ENCODE measurements around the gene SEMA4B.
"Not testable (repeated sequence)": the region's sequence is repeated elsewhere in the genome, so short reads cannot be mapped to it uniquely, and the experiment has no call there.

Gene SEMA4B

DNA sequence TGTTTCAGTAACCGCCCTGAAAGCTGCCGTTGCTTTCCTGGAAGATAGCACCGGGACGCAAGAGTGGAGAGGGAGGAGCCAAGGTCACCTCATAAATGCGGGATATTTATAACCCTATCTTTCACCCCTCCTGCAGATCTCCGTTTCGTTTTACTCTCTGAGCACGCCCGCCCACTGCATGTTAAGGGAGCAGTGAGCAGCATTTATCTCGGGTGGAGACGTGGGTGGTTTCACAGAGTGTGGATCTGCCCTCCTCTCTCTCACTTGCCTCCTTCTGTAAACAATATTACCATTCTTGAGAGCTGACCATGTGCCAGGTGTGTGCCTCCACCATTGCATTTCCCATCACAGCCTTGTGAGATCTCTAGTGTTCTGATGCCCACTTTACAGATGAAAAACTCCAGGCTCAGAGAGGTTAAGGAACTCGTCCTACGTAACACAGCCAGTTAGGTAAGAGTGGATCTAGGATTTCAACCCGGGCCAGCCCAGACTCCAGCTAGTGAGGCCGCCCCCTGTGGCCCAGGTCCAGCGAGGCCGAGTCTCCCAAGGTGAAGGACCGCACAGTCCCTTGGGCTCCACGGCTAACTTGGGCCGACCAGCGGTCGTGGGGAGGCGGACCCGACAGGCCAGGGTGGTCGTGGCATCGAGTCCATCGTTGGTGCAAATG is 16.9 kb upstream of the SEMA4B start:
- peak; percentile 13 for DNase-seq

GRCh38 chr15:90184786-90185704 is 16.1 kb upstream of the SEMA4B start:
- DNase-seq, result peak; percentile 52

- no peak for DNase-seq
Measured at GRCh38 chr15:90187257-90187868, 13.8 kb upstream of the SEMA4B start.

- DNase-seq, result not testable (repeated sequence)
Measured at GRCh38 chr15:90188065-90188464, 13.1 kb upstream of the SEMA4B start.

GRCh38 chr15:90188914-90189748 is 12.0 kb upstream of the SEMA4B start:
- DNase-seq, result no peak

DNA sequence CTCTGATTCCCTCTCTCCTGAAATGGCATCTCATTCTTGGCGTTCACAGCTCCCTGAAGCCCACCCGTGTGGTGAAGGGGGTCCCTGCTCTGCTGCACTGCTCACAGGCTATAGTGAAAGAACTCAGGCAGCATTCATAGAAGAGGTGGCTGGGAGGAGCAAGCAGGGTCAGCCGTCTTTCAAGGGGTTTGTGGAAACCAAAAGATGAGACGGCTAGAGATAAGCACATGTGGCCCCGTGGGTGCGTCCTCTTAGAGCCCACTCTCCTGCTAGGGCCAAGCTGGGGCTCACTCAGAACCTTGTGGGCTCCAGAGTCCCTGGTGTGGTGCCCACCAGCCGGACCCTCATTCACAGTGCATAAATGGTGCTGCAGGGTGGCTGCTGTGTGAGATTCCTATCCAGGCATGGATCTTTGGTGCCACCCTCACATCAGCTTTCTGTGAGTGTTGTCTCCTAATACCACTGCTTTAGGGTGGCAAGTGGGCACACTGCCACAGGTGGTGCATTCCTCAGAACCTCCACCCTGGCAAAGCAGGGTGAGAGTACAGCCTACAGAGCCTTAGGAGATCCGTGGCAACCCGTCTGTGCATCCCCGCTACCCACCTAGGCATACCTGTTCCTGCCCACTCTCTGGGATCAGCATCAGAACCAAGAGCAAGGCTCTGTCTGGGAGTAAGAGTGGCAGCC is 11.2 kb upstream of the SEMA4B start:
- DNase-seq, result no peak

DNA sequence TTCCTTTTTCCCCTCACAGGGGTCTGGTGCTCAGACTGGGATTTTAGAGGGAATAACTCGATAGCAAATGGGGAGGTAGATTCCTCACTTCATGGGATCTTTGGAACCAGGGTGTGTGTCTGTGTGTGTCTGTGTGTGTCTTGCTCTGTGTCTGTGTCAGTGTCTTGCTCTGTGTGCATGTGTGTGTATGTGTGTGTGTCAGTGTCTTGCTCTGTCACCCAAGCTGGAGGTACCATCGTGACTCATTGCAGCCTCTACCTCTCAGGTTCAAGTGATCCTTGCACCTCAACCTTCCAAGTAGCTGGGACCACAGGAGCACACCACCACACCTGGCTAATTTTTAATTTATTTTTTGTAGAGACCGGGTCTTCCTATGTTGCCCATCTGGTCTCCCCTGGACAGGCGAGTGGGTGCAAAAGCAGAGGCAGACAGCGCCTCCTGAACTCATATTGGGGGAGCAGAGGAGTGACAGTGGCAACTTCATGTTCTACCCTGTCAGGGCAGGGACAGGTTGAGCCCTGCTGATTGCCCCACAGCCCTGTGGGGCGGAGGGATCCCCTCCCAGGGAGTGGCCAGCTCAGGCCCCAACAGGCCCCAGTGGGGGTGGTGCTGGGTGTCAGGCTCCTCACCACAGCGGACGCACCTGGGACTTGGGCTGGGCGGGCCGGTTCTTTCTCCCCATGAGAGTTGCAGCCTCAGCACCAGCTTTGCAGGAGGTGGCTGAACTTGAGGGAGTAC is 10.4 kb upstream of the SEMA4B start:
- no peak for DNase-seq

DNA sequence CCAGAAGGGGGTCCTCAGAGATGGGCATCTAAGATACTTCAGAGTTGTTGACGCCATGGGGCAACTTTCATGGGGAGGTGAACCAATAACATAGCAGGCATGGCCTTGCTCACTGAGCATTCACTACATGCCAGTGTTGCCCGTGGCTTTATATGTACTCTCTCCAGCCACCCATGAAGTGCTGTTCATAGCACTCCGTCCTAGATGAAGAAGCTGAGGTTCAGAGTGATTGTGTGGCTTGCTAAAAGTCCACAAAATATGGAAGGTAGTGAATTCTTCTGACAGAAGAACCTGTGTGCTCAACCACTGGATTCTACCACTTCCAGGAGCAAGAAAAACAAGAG is 9.8 kb upstream of the SEMA4B start:
- DNase-seq, result no peak

GRCh38 chr15:90191794-90192509 is 9.2 kb upstream of the SEMA4B start:
- DNase-seq, result no peak

GRCh38 chr15:90192961-90193786 is 8.0 kb upstream of the SEMA4B start:
- no peak for DNase-seq

DNA sequence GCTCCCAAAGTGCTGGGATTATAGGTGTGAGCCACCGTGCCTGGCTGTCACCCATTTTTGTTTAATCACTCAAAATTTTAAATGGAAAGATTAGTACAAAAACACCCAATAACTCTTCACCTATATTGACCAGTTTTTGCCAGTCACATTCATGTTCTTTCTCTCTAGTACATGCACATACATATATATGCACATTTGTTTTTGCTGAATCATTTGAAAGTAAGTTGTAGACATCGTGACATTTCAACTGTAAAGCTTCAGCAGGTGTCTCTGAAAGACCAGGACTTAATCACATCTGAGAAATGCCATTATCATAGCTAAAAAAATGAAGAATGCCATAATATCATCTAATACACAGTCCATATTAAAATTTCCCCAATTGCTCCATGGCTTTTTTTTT is 6.5 kb upstream of the SEMA4B start:
- DNase-seq, result no peak

DNA sequence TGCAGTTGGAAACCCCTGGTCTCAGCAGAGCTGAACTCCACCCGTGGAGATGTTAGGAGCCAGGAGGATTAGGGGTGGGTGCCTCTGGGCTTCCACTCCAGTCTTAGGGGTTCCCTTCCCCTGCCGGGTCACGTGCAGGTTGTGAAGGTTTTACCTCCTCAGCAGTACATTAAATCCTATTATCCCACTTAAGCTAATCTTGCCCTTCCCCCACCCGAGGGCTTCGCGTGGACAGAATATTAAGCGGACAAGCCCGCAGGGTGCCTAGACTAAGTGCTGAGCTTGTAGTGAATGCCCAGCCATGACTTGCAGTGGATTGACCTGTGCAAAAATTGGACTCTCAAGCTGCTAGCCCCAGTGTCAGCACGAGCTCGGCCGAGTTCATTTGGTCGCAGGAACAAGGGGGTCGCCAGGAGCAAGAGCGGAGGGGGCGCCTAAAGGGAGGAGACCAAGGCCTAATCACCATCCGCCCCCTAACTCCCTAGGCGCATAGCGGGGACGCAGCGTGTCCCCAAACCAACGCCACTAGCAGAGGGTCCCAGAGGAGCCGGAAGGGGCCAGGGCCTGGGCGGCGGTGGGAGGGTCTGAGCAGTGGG is 498 bp upstream of the SEMA4B start:
- no peak for DNase-seq

GRCh38 chr15:90201944-90202375 is 830 bp downstream of the SEMA4B start:
- DNase-seq, result no peak

DNA sequence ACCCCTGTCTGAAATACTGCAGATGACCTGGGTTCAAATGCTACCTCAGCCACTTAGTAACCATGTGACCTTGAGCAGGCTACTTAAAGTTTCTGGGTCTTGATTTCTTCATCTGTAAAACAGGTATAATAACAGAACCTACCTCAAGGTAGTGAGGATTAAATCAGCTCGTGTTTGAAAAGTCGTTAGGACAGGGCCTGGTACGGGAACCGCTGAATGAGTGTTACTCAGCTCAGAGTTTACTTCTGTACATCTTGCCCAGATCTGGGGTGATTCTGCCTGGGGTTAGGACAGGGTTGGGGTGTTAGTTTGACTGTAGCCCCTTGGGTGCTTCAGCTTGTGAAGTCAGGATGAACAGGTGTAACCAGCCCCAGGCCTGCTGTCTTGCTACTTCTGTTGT is 1.8 kb downstream of the SEMA4B start:
- DNase-seq, result no peak

DNA sequence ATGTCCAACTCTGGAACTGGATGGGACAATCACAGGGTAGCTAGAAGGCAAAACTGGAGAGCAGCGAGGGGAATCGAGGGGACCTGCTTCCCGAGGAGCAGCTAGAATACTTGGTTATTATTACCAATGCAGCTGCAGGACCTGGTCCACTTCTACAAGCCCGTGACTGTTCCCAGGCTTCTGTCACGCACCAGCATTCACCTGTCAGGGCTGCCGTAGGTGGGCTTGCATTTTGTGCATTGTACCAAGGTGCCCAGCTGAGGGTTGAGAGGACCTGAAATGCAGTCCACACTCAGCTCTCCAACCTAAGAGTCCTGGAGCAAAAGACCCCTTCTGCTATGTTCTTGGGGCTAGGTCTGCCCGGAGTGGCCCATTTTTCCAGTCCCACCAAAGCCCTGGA is 2.3 kb downstream of the SEMA4B start:
- DNase-seq, result no peak

GRCh38 chr15:90203922-90204321 is 2.8 kb downstream of the SEMA4B start:
- no peak for DNase-seq

DNA sequence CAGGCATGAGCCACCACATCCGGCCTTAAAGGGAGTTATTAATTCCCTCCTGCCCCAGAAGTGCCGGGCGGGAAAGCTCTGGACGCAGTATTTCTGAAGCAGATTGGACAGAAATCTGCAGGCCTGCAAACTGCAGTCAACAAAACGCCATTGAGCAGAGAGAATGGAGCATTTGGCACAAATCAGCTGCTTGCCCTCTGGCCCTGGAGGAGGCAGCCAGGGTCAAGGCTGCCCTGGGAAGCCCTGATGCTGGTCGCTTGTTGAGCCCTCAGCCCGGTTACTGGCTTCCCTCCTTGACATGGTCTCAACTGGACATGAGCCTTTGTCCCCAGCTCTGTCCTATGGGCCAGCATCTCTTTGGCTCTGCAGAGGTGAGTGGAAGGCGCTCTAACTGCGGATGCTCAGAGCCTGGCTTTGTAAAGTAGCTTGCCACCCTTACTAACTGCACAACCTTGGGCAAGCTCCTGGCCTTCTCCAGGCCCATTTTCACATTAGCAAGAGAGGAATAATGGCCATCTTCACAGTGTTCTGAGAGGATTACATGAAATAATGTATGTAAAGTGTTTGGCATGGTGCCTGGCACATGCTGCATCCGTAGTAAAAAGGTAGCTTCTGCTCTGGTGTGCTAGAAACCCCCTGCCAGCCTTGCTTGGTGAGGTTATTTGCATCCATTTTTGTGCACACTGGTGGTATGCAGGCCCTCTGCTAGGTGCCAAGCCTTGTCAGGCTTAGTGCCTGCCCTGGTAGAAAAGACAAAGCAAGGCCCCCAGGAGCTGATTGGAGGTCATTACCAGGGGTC is 4.1 kb downstream of the SEMA4B start:
- DNase-seq, result no peak

DNA sequence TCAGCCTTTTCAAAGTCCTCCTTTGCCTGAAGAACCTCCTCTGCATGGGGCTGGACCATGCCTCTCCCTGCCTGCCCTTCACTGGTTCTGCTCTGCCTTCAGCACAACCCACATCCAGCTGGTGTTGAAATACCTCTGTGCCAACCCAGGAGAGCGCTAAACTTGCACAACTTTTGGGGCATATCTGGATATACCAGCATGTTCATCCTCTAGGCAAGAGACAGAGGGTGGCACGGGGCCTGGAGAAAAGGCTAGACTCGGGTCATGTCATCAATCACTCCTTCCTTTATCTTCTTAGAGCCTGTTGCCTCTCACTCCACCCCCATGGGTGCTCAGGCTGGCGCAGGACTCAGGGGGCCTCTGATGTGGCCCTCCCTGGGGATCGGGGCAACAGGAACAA is 4.8 kb downstream of the SEMA4B start:
- DNase-seq, result no peak

DNA sequence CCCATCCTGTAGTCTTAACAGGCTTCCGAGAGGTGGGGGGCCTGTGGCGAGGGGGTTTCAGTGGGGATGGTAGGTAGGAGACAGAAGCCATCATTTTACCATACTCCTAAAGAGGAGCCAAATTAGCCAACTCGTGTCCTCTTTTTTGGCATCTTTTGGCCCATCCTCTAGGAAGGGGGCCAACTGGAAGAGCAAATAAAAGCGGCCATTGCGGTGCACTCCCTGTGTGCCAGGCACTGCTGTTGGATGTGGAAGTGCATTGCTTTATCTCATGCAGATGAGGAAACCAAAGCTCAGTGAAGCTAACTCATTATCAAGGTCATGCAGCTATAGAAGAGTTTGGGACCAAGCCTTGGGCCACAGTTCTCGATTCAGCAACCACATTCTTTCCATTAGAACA is 6.1 kb downstream of the SEMA4B start:
- no peak for DNase-seq

Data from activated CD4-positive, alpha-beta T cell treated with anti-CD3 and anti-CD28 coated beads, Interleukin-2, Interleukin-6, amounts not matched to agents 100 ng/mL and 50 ng/mL, durations not matched to agents 16 hours and 8 hours (primary cell).